Panc1 (cell line): ENCODE measurements around the gene IFT22. TPM values are rescaled to one million over a fixed set of nuclear protein-coding genes. Genes with fewer than 3 reads are reported as not detected.

Experiments used
- ATAC-seq: fragments of 200-7000 bp; cut with Tn5 transposase; 2 replicates; pipeline ENCODE4 v1.9.1; 2020; ENCODE audit warnings: mild to moderate bottlenecking, moderate library complexity
- BruUV-seq: library from RNA; stranded (reverse); fragments of 400-500 nt; replicated peaks from 2 replicates; lab custom pipeline; 2021; lab: Mats Ljungman, UMichigan
- CTCF ChIA-PET: fragments of 300-600 bp; sonication (Branson Sonifier 250); formaldehyde crosslinking; loops from one replicate; lab custom pipeline; 2022; ENCODE audit warnings: antibody characterized with exemption; lab: Charles Lee
- POLR2A ChIA-PET: fragments of 300-600 bp; sonication (Branson Sonifier 250); formaldehyde crosslinking; loops from one replicate; lab custom pipeline; 2022; ENCODE audit warnings: antibody characterized with exemption; lab: Charles Lee
- DNase-seq: peaks from one replicate; pipeline ENCODE4 v3.0.0-alpha.2; 2010; ENCODE audit warnings: low read depth, low spot score
- H3K27ac ChIP-seq: 2 replicates; pipeline ENCODE4 v1.5.1; 2011; ENCODE audit warnings: mild to moderate bottlenecking, low read length, inconsistent platforms
- H3K27me3 ChIP-seq: fragments of 200-500 bp; sonication (Bioruptor generic); 2 replicates; pipeline ENCODE4 v1.6.0; 2014; ENCODE audit warnings: low read length, inconsistent platforms; ENCODE audit not compliant: control insufficient read depth, insufficient read depth
- H3K36me3 ChIP-seq: fragments of 200-500 bp; sonication (Bioruptor generic); 2 replicates; pipeline ENCODE4 v1.5.1; 2014; ENCODE audit warnings: inconsistent platforms, mild to moderate bottlenecking, low read length, moderate library complexity; ENCODE audit not compliant: control insufficient read depth, insufficient read depth
- H3K4me1 ChIP-seq: 2 replicates; pipeline ENCODE4 v1.5.1; 2011; ENCODE audit warnings: inconsistent platforms, mild to moderate bottlenecking, low read length, moderate library complexity; ENCODE audit not compliant: control insufficient read depth, insufficient read depth
- H3K4me3 ChIP-seq, 2 experiments: 2 replicates each; pipeline ENCODE4 v1.5.1; 2011 to 2012; ENCODE audit warnings: low read depth in 2 of 2, low read length in 2 of 2, mild to moderate bottlenecking in 2 of 2, inconsistent platforms in 1 of 2, moderate library complexity in 1 of 2
- H3K9me3 ChIP-seq: fragments of 200-500 bp; sonication (Bioruptor generic); 2 replicates; pipeline ENCODE4 v1.5.1; 2014; ENCODE audit warnings: low read depth, mild to moderate bottlenecking, inconsistent platforms, low read length, moderate library complexity; ENCODE audit not compliant: control insufficient read depth, insufficient read depth
- CTCF ChIP-seq: fragments of 450-650 bp; IDR thresholded peaks from 2 replicates; pipeline ENCODE4 v1.5.1; 2017; ENCODE audit warnings: mild to moderate bottlenecking
- POLR2AphosphoS5 ChIP-seq: IDR thresholded peaks from 2 replicates; pipeline ENCODE4 v1.6.1; 2012; ENCODE audit warnings: mild to moderate bottlenecking, low read depth, low read length, moderate library complexity
- REST ChIP-seq, 2 experiments: IDR thresholded peaks; 2 replicates each; pipeline ENCODE4 v1.6.1; 2011 to 2012; ENCODE audit warnings: low read depth in 2 of 2, control low read depth in 1 of 2, low read length in 1 of 2, mild to moderate bottlenecking in 1 of 2, moderate library complexity in 1 of 2; ENCODE audit not compliant: insufficient read depth in 1 of 2
- SIN3A ChIP-seq: IDR thresholded peaks from 2 replicates; pipeline ENCODE4 v1.6.1; 2012; ENCODE audit warnings: low read depth, mild to moderate bottlenecking, low read length, moderate library complexity, borderline replicate concordance; ENCODE audit not compliant: insufficient read depth
- TCF7L2 ChIP-seq: IDR thresholded peaks from 2 replicates; pipeline ENCODE4 v1.6.1; 2011; ENCODE audit warnings: mild to moderate bottlenecking, low read depth, low read length, inconsistent platforms
- in situ Hi-C: cut with HindIII; loops from 2 replicates; pipeline ENCODE4 v1.10.0; 2016; ENCODE audit warnings: low sequenced_read_pairs, low pct_unique_long_range_greater_than_20kb
- intact Hi-C: fragments of 100-400 bp; cut with micrococcal nuclease; formaldehyde crosslinking; loops from one replicate; pipeline ENCODE4 v1.10.0; 2022; ENCODE audit not compliant: unreplicated experiment
- total RNA-seq: library from RNA; stranded (reverse); gene quantifications from one replicate; pipeline ENCODE4 v1.2.1, GENCODE V29; 2021; ENCODE audit not compliant: unreplicated experiment

Gene IFT22
- total RNA-seq, 1 experiment from 2014 or later = 42.4 TPM

GRCh38 chr7:101328159-101328558, 6.5 kb upstream of the IFT22 start:
- Histone ChIP-seq H3K36me3 (no peaks in the 10 kb centered on the region), H3K9me3 (no peaks in the 10 kb centered on the region), H3K27me3 (no peaks in the 10 kb centered on the region), H3K27ac (no peak overlapping the region), H3K4me3 (no peak overlapping the region), H3K4me1 (no peaks in the 10 kb centered on the region)
- CTCF ChIA-PET = no interaction called here
- ATAC-seq (no peak), DNase-seq (no peak)
- TF ChIP-seq SIN3A (no peak), POLR2AphosphoS5 (no peak), REST (IDR thresholded peaks at IDR 0.05; ENCODE audit: insufficient read depth in 1 of 2, low read depth in 2 of 2, low read length in 1 of 2) (no peak), TCF7L2 (no peak), CTCF (no peak)
- BruUV-seq = no TSS peak
- intact Hi-C loops (no loop called here), in situ Hi-C loops (no loop called here)
- POLR2A ChIA-PET = no interaction called here

GRCh38 chr7:101319401-101319800, 2.2 kb downstream of the IFT22 start:
- no peak for DNase-seq
- ChIA-PET POLR2A (no interaction called here), CTCF (no interaction called here)
- no peaks in the 10 kb centered on the region for H3K27me3 ChIP-seq
- intact Hi-C loops (no loop called here), in situ Hi-C loops (no loop called here)
- ATAC-seq = no peak
- no peaks in the 10 kb centered on the region for H3K4me1 ChIP-seq
- no peak overlapping the region for H3K27ac ChIP-seq
- TF ChIP-seq TCF7L2 (no peak), REST (IDR thresholded peaks at IDR 0.05; ENCODE audit: insufficient read depth in 1 of 2, low read depth in 2 of 2, low read length in 1 of 2) (no peak), CTCF (no peak)
- no peaks in the 10 kb centered on the region for H3K36me3 ChIP-seq
- no peaks in the 10 kb centered on the region for H3K9me3 ChIP-seq
- no peak overlapping the region for H3K4me3 ChIP-seq
- no TSS peak for BruUV-seq
